Activated T-cell treated with anti-CD3 and anti-CD28 coated beads for 48 hours (primary cell): ENCODE results near the gene CATSPERD.
A peak's percentile ranks its signal among the peaks of the same experiment; 100 is the strongest.
"Not testable (repeated sequence)": the region's sequence is repeated elsewhere in the genome, so short reads cannot be mapped to it uniquely, and the experiment has no call there.

Source experiments
- DNase-seq: peaks from one replicate; pipeline ENCODE4 v3.0.0-alpha.2; 2020; ENCODE audit warnings: low read depth

The CATSPERD gene

GRCh38 chr19:5697022-5697889 is 23.2 kb upstream of the CATSPERD start:
- DNase-seq: no peak

GRCh38 chr19:5697890-5698634 is 22.4 kb upstream of the CATSPERD start:
- DNase-seq: no peak

- DNase-seq: no peak
These were observed 21.6 kb upstream of the CATSPERD start for GRCh38 chr19:5698635-5699422.

- DNase-seq: no peak
These were observed 19.9 kb upstream of the CATSPERD start for GRCh38 chr19:5700455-5701092.

GRCh38 chr19:5702053-5702410 is 18.4 kb upstream of the CATSPERD start:
- DNase-seq: not testable (repeated sequence)

GRCh38 chr19:5703819-5704818 is 16.3 kb upstream of the CATSPERD start:
- no peak for DNase-seq

GRCh38 chr19:5705552-5705951 is 14.9 kb upstream of the CATSPERD start:
- DNase-seq: no peak

- no peak for DNase-seq
These were observed 13.4 kb upstream of the CATSPERD start for GRCh38 chr19:5706876-5707573.

GRCh38 chr19:5707576-5708575 is 12.6 kb upstream of the CATSPERD start:
- DNase-seq: no peak

GRCh38 chr19:5711025-5711424 is 9.4 kb upstream of the CATSPERD start:
- no peak for DNase-seq

GRCh38 chr19:5711713-5712161 is 8.7 kb upstream of the CATSPERD start:
- no peak for DNase-seq

- no peak for DNase-seq
These were observed 7.2 kb upstream of the CATSPERD start for GRCh38 chr19:5713228-5713627.

GRCh38 chr19:5714816-5715215 is 5.6 kb upstream of the CATSPERD start:
- no peak for DNase-seq

GRCh38 chr19:5717215-5717935 is 3.1 kb upstream of the CATSPERD start:
- DNase-seq: no peak

- peak; percentile 69 for DNase-seq
These were observed 2.3 kb upstream of the CATSPERD start for GRCh38 chr19:5718037-5718578.

GRCh38 chr19:5718579-5719273 is 1.7 kb upstream of the CATSPERD start:
- DNase-seq: peak; percentile 56

GRCh38 chr19:5719274-5719960 is 1.0 kb upstream of the CATSPERD start:
- no peak for DNase-seq
